Fibroblast of skin of right biceps (primary cell): ENCODE measurements around the gene ARHGAP15.

Experiments
- DNase-seq: peaks from one replicate; pipeline ENCODE4 v3.0.0-alpha.2; 2013

Gene ARHGAP15

GRCh38 chr2:143545949-143546255 is 416.7 kb downstream of the ARHGAP15 start:
- DNase-seq, result peak; percentile 78

- DNase-seq, result no peak
Observed at GRCh38 chr2:143548032-143548431, 418.8 kb downstream of the ARHGAP15 start.

GRCh38 chr2:143550500-143550899 is 421.3 kb downstream of the ARHGAP15 start:
- no peak for DNase-seq

- peak; percentile 40 for DNase-seq
Observed at GRCh38 chr2:143551971-143552650, 422.9 kb downstream of the ARHGAP15 start.

- DNase-seq, result peak; percentile 16
Observed at GRCh38 chr2:143553261-143553660, 424.0 kb downstream of the ARHGAP15 start.

GRCh38 chr2:143558665-143559064 is 429.4 kb downstream of the ARHGAP15 start:
- peak; percentile 80 for DNase-seq

- DNase-seq, result no peak
Observed at GRCh38 chr2:143559147-143559546, 429.9 kb downstream of the ARHGAP15 start.

GRCh38 chr2:143560724-143561123 is 431.5 kb downstream of the ARHGAP15 start:
- DNase-seq, result no peak

- DNase-seq, result no peak
Observed at GRCh38 chr2:143564419-143564818, 435.2 kb downstream of the ARHGAP15 start.

- no peak for DNase-seq
Observed at GRCh38 chr2:143571747-143572146, 442.5 kb downstream of the ARHGAP15 start.

GRCh38 chr2:143572421-143572820 is 443.2 kb downstream of the ARHGAP15 start:
- no peak for DNase-seq

- DNase-seq, result no peak
Observed at GRCh38 chr2:143574069-143574468, 444.9 kb downstream of the ARHGAP15 start.

GRCh38 chr2:143575340-143575739 is 446.1 kb downstream of the ARHGAP15 start:
- DNase-seq, result no peak

- DNase-seq, result no peak
Observed at GRCh38 chr2:143577489-143577888, 448.3 kb downstream of the ARHGAP15 start.

GRCh38 chr2:143579456-143579855 is 450.2 kb downstream of the ARHGAP15 start:
- DNase-seq, result no peak

GRCh38 chr2:143581134-143581533 is 451.9 kb downstream of the ARHGAP15 start:
- no peak for DNase-seq

- peak; percentile 33 for DNase-seq
Observed at GRCh38 chr2:143582046-143582747, 453.0 kb downstream of the ARHGAP15 start.

GRCh38 chr2:143584936-143585335 is 455.7 kb downstream of the ARHGAP15 start:
- DNase-seq, result peak; percentile 28

GRCh38 chr2:143586119-143586518 is 456.9 kb downstream of the ARHGAP15 start:
- no peak for DNase-seq

GRCh38 chr2:143588746-143589145 is 459.5 kb downstream of the ARHGAP15 start:
- no peak for DNase-seq

- DNase-seq, result no peak
Observed at GRCh38 chr2:143594161-143594560, 464.9 kb downstream of the ARHGAP15 start.

- no peak for DNase-seq
Observed at GRCh38 chr2:143594745-143595144, 465.5 kb downstream of the ARHGAP15 start.

GRCh38 chr2:143600116-143600515 is 470.9 kb downstream of the ARHGAP15 start:
- peak; percentile 50 for DNase-seq

- no peak for DNase-seq
Observed at GRCh38 chr2:143601828-143602227, 472.6 kb downstream of the ARHGAP15 start.
